Stimulated activated naive CD8-positive, alpha-beta T cell treated with anti-CD3 and anti-CD28 coated beads, Interleukin-15, Interleukin-2, amounts not matched to agents 100 ng/mL and 50 ng/mL, for 24 hours (primary cell): ENCODE measurements around the gene CBFA2T3.

Source experiments
- H3K27ac Mint-ChIP-seq: one replicate; pipeline ENCODE4 v1.8.0; 2021; ENCODE audit warnings: mild to moderate bottlenecking, mixed read lengths
- H3K27me3 Mint-ChIP-seq: one replicate; pipeline ENCODE4 v1.8.0; 2021; ENCODE audit warnings: mixed read lengths
- H3K36me3 Mint-ChIP-seq: one replicate; pipeline ENCODE4 v1.8.0; 2021; ENCODE audit warnings: low read depth, mixed read lengths
- H3K4me1 Mint-ChIP-seq: one replicate; pipeline ENCODE4 v1.8.0; 2021; ENCODE audit warnings: low read depth, mixed read lengths
- H3K4me3 Mint-ChIP-seq: one replicate; pipeline ENCODE4 v1.8.0; 2021; ENCODE audit warnings: mild to moderate bottlenecking, mixed read lengths
- H3K9me3 Mint-ChIP-seq: one replicate; pipeline ENCODE4 v1.8.0; 2021; ENCODE audit warnings: mixed read lengths

Gene CBFA2T3

GRCh38 chr16:88880226-88881006 lies 96.6 kb downstream of the CBFA2T3 start:
- Mint-ChIP-seq H3K27ac (no peak overlapping the region), H3K9me3 (no peaks in the 10 kb centered on the region), H3K36me3 (no peaks in the 10 kb centered on the region), H3K4me1 (no peaks in the 10 kb centered on the region), H3K27me3 (no peaks in the 10 kb centered on the region), H3K4me3 (no peak overlapping the region)

- H3K4me1 Mint-ChIP-seq: no peaks in the 10 kb centered on the region
- no peaks in the 10 kb centered on the region for H3K9me3 Mint-ChIP-seq
- H3K36me3 Mint-ChIP-seq: no peaks in the 10 kb centered on the region
- H3K27me3 Mint-ChIP-seq: no peaks in the 10 kb centered on the region
- no peak overlapping the region for H3K4me3 Mint-ChIP-seq
- H3K27ac Mint-ChIP-seq: no peak overlapping the region
These were observed 97.3 kb downstream of the CBFA2T3 start for GRCh38 chr16:88879788-88880055.

DNA sequence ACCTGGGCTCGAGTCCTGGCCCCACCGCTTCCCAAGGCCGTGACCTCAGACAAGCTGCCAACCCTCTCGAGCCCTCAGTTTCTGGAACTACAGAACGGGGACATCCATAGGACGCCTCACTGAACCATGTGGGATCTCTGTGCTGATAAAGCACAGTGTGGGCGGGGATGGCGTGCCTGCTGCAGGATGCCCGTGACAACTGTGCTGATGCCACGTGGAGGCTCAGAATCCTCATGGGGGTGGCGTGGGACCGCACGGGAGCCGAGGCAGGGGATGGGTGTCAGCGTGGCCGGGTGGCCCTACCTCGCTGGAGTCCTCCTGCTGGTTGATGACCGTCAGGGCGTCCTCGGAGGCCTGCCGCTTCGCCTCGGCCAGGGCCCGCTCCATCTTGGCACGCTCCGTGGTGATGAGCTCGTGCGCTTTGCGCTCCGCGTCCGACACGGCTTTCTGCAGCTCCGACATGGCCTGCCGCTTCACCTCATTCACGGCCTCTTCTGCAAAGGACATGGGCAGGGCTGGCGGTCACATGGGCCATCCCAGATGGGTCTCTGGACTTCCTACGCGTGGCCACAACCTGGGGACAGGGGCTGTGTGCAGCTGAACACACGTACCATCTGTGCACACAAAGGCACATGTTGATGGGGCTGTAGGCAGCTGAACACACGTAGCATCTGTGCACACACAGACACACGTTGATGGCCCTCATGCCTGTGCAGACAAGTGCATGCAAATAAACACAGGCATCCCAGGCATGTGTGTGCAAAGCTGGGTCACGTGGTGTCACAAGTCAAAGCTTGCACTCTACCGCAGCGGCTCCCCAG lies 97.8 kb downstream of the CBFA2T3 start:
- no peak overlapping the region for H3K4me3 Mint-ChIP-seq
- no peaks in the 10 kb centered on the region for H3K9me3 Mint-ChIP-seq
- no peaks in the 10 kb centered on the region for H3K36me3 Mint-ChIP-seq
- H3K27me3 Mint-ChIP-seq: no peaks in the 10 kb centered on the region
- H3K27ac Mint-ChIP-seq: no peak overlapping the region
- H3K4me1 Mint-ChIP-seq: no peaks in the 10 kb centered on the region

DNA sequence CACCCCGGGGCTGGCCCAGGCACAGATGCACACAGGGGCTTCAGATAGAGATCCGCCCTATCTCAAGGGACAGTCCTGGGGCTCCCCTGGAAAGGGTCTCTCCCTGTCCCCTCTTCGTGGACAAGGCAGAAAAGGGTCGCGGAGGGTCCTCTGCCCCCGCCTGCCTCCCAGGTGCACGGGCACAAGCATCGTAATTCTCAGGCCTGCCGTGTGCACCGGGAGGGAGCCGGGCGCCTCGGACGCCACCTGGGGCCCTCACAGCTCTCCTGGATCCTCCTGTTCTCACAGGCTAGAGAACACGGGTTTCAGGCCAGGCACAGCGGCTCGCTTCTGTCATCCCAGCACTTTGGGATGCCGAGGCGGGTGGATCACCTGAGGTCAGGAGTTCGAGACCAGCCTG lies 98.7 kb downstream of the CBFA2T3 start:
- H3K36me3 Mint-ChIP-seq: no peaks in the 10 kb centered on the region
- H3K27me3 Mint-ChIP-seq: no peaks in the 10 kb centered on the region
- no peaks in the 10 kb centered on the region for H3K9me3 Mint-ChIP-seq
- no peak overlapping the region for H3K27ac Mint-ChIP-seq
- no peaks in the 10 kb centered on the region for H3K4me1 Mint-ChIP-seq
- H3K4me3 Mint-ChIP-seq: no peak overlapping the region

DNA sequence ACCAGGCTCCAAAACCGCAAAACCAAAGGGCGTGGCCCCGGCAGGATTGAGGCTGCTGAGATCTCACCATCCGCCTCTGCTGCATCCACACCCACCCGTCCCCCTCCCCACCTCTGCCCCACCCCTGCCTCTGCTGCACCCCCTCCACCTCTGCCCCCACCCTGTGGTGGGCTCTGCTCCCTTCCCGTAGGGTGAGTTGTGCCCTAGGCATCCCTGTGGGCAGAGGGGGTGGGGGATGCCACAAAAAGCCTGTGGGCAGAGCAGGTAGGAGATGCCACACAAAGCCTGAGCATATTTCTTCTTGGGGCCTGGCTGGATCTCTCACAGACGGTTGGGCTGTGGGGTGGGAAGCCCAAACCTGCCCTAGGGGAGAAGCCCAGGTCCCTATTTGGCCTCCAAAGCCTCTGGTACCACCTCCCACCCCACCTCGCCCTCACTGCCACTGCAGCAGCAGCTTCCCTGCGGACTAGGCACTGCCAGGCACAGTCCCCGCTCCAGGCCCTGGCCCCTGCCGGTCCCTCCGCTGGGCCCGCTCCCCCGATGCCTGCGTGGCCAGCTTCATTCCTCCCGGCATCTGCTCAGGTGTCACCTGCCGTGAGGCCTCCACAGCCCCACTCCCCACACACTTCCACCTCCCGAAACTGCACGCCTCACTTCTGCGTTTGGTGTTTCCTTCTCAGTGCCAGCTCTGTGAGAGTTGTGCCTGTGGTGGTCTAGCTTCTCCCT lies 99.3 kb downstream of the CBFA2T3 start:
- Mint-ChIP-seq H3K4me1 (no peaks in the 10 kb centered on the region), H3K9me3 (no peaks in the 10 kb centered on the region), H3K4me3 (no peak overlapping the region), H3K27ac (no peak overlapping the region), H3K27me3 (no peaks in the 10 kb centered on the region), H3K36me3 (no peaks in the 10 kb centered on the region)

GRCh38 chr16:88876942-88877526 lies 100.0 kb downstream of the CBFA2T3 start:
- Mint-ChIP-seq H3K4me1 (no peaks in the 10 kb centered on the region), H3K27ac (no peak overlapping the region), H3K4me3 (no peak overlapping the region), H3K27me3 (no peaks in the 10 kb centered on the region), H3K36me3 (no peaks in the 10 kb centered on the region), H3K9me3 (no peaks in the 10 kb centered on the region)

GRCh38 chr16:88875703-88876234 lies 101.2 kb downstream of the CBFA2T3 start:
- Mint-ChIP-seq H3K27me3 (peaks cover 6% of the 10 kb centered on the region), H3K4me1 (no peaks in the 10 kb centered on the region), H3K9me3 (no peaks in the 10 kb centered on the region), H3K27ac (no peak overlapping the region), H3K4me3 (no peak overlapping the region), H3K36me3 (no peaks in the 10 kb centered on the region)

DNA sequence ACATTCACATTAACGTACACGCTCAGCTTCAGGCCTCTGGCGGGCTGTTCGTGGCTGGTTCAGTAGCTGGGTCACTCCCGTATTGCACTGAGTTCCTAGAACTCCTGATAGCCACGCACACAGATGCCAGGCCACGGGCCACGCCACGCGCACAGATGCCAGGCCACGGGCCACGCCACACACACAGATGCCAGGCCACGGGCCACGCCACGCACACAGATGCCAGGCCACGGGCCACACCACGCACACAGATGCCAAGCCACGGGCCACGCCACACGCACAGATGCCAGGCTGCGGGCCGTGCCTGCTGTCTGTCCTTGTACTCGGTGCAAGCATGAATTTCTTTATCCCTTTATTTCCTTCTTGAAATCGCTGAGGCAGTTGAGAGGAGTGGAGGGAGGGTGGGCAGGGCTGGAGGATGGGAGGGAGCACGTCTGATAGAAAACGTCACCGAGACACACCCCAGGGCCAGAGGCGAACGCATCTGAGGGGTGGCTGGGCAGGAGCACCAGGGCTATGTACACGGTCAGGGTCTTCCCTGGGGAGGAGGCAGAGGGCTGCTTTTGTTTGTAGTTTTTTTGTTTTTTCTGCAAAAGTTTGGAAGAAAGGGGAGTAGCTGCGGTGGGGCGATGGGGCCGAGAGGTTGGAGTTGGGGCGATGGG lies 101.9 kb downstream of the CBFA2T3 start:
- Mint-ChIP-seq H3K36me3 (no peaks in the 10 kb centered on the region), H3K27ac (no peak overlapping the region), H3K4me1 (no peaks in the 10 kb centered on the region), H3K4me3 (no peak overlapping the region), H3K9me3 (no peaks in the 10 kb centered on the region), H3K27me3 (peaks cover 10% of the 10 kb centered on the region)

- H3K36me3 Mint-ChIP-seq: no peaks in the 10 kb centered on the region
- H3K4me1 Mint-ChIP-seq: no peaks in the 10 kb centered on the region
- H3K27me3 Mint-ChIP-seq: peaks cover 10% of the 10 kb centered on the region
- H3K4me3 Mint-ChIP-seq: no peak overlapping the region
- H3K27ac Mint-ChIP-seq: no peak overlapping the region
- H3K9me3 Mint-ChIP-seq: no peaks in the 10 kb centered on the region
These were observed 104.2 kb downstream of the CBFA2T3 start for GRCh38 chr16:88872650-88873331.

GRCh38 chr16:88871730-88872416 lies 105.1 kb downstream of the CBFA2T3 start:
- H3K9me3 Mint-ChIP-seq: no peaks in the 10 kb centered on the region
- H3K27me3 Mint-ChIP-seq: peaks cover 10% of the 10 kb centered on the region
- no peaks in the 10 kb centered on the region for H3K36me3 Mint-ChIP-seq
- no peaks in the 10 kb centered on the region for H3K4me1 Mint-ChIP-seq
- H3K27ac Mint-ChIP-seq: no peak overlapping the region
- no peak overlapping the region for H3K4me3 Mint-ChIP-seq

GRCh38 chr16:88871349-88871702 lies 105.7 kb downstream of the CBFA2T3 start:
- Mint-ChIP-seq H3K4me3 (no peak overlapping the region), H3K27ac (no peak overlapping the region), H3K27me3 (peaks cover 10% of the 10 kb centered on the region), H3K4me1 (no peaks in the 10 kb centered on the region), H3K36me3 (no peaks in the 10 kb centered on the region), H3K9me3 (no peaks in the 10 kb centered on the region)

GRCh38 chr16:88870608-88871348 lies 106.2 kb downstream of the CBFA2T3 start:
- Mint-ChIP-seq H3K9me3 (no peaks in the 10 kb centered on the region), H3K27me3 (peaks cover 10% of the 10 kb centered on the region), H3K4me1 (no peaks in the 10 kb centered on the region), H3K27ac (no peak overlapping the region), H3K4me3 (no peak overlapping the region), H3K36me3 (no peaks in the 10 kb centered on the region)

DNA sequence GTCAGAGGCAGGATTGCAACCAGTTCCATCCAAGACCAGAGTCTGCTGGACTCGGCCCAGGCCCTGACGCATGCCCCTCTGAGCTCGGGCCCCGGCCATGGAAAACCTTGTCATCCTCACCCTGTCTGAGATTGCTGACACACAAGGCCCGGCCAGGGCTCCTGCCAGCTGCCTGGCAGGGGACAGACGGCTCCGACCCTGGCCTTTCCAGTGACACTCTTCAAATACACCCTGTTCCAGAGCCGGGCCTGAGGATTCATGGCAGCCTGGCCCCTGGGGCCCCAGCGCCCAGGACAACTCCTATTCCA lies 107.4 kb downstream of the CBFA2T3 start:
- no peaks in the 10 kb centered on the region for H3K4me1 Mint-ChIP-seq
- no peaks in the 10 kb centered on the region for H3K9me3 Mint-ChIP-seq
- H3K27ac Mint-ChIP-seq: no peak overlapping the region
- no peak overlapping the region for H3K4me3 Mint-ChIP-seq
- peaks cover 10% of the 10 kb centered on the region for H3K27me3 Mint-ChIP-seq
- no peaks in the 10 kb centered on the region for H3K36me3 Mint-ChIP-seq
